Lower leg skin (tissue), 3 donors: Measurements from ENCODE around the gene B4GALNT4.

Source experiments
- CTCF ChIP-seq, 3 donors: fragments of 450-650 bp; IDR thresholded peaks; one replicate each; pipeline ENCODE4 v1.5.1; 2016; ENCODE audit warnings: antibody characterized with exemption in 3 of 3, mild to moderate bottlenecking in 3 of 3, moderate library complexity in 2 of 3
- POLR2A ChIP-seq, 2 donors: fragments of 450-650 bp; IDR thresholded peaks; one replicate each; pipeline ENCODE4 v1.6.1; 2016 to 2017; ENCODE audit warnings: antibody characterized with exemption in 2 of 2, mild to moderate bottlenecking in 1 of 2, moderate library complexity in 1 of 2

GRCh38 chr11:367956-368413, 1.3 kb upstream of the B4GALNT4 start:
- no peak for TF ChIP-seq CTCF (IDR thresholded peaks at IDR 0.05)
- no peak for TF ChIP-seq POLR2A (IDR thresholded peaks at IDR 0.05)
